ENCODE data around the gene SAMD14. TPM values are rescaled to one million over a fixed set of nuclear protein-coding genes. Genes with fewer than 3 reads are reported as not detected.

Gene SAMD14
- total RNA-seq, 1 donor: 2.5 TPM

GRCh38 chr17:50072925-50073324 lies 57.0 kb downstream of the SAMD14 start:
- Histone ChIP-seq H3K36me3 (ENCODE audit: insufficient read depth, low read length) (peaks cover 89% of the 10 kb centered on the region), H2AFZ (ENCODE audit: low read length) (no peak overlapping the region), H3K27ac (ENCODE audit: low read depth, low read length) (no peak overlapping the region), H3K79me2 (ENCODE audit: insufficient read depth, low read length) (peaks cover 93% of the 10 kb centered on the region), H3K4me1 (ENCODE audit: insufficient read depth, low read length) (no peaks in the 10 kb centered on the region), H3K4me3 (ENCODE audit: insufficient read depth, low read length) (no peak overlapping the region), H3K4me2 (ENCODE audit: insufficient read depth, low read length) (no peak overlapping the region), H3K27me3 (ENCODE audit: insufficient read depth, low read length) (no peaks in the 10 kb centered on the region), H4K20me1 (ENCODE audit: insufficient read depth, low read length) (peaks cover 15% of the 10 kb centered on the region), H3K9me3 (ENCODE audit: low read depth, low read length) (no peaks in the 10 kb centered on the region)
- no peak for TF ChIP-seq CTCF (IDR thresholded peaks at IDR 0.05; ENCODE audit: extremely low read depth, low read depth, low read length)
- no peak for DNase-seq (ENCODE audit: insufficient read length, low spot score, missing footprints)

GRCh38 chr17:50072130-50072529 lies 57.8 kb downstream of the SAMD14 start:
- H3K4me1 ChIP-seq (ENCODE audit: insufficient read depth, low read length): no peaks in the 10 kb centered on the region
- no peaks in the 10 kb centered on the region for H3K27me3 ChIP-seq (ENCODE audit: insufficient read depth, low read length)
- peak; percentile 22 for DNase-seq (ENCODE audit: insufficient read length, low spot score, missing footprints)
- TF ChIP-seq CTCF (IDR thresholded peaks at IDR 0.05; ENCODE audit: extremely low read depth, low read depth, low read length): no peak
- H3K27ac ChIP-seq (ENCODE audit: low read depth, low read length): no peak overlapping the region
- peaks cover 8% of the 10 kb centered on the region for H4K20me1 ChIP-seq (ENCODE audit: insufficient read depth, low read length)
- peaks cover 93% of the 10 kb centered on the region for H3K79me2 ChIP-seq (ENCODE audit: insufficient read depth, low read length)
- H3K4me2 ChIP-seq (ENCODE audit: insufficient read depth, low read length): no peak overlapping the region
- H3K36me3 ChIP-seq (ENCODE audit: insufficient read depth, low read length): peaks cover 89% of the 10 kb centered on the region
- no peaks in the 10 kb centered on the region for H3K9me3 ChIP-seq (ENCODE audit: low read depth, low read length)
- no peak overlapping the region for H2AFZ ChIP-seq (ENCODE audit: low read length)
- no peak overlapping the region for H3K4me3 ChIP-seq (ENCODE audit: insufficient read depth, low read length)

GRCh38 chr17:50071692-50072091 lies 58.3 kb downstream of the SAMD14 start:
- no peak overlapping the region for H3K4me3 ChIP-seq (ENCODE audit: insufficient read depth, low read length)
- H3K4me1 ChIP-seq (ENCODE audit: insufficient read depth, low read length): peaks cover 1% of the 10 kb centered on the region
- no peak overlapping the region for H3K4me2 ChIP-seq (ENCODE audit: insufficient read depth, low read length)
- H4K20me1 ChIP-seq (ENCODE audit: insufficient read depth, low read length): peaks cover 7% of the 10 kb centered on the region
- peaks cover 87% of the 10 kb centered on the region for H3K36me3 ChIP-seq (ENCODE audit: insufficient read depth, low read length)
- H3K79me2 ChIP-seq (ENCODE audit: insufficient read depth, low read length): peaks cover 93% of the 10 kb centered on the region
- H3K9me3 ChIP-seq (ENCODE audit: low read depth, low read length): no peaks in the 10 kb centered on the region
- no peaks in the 10 kb centered on the region for H3K27me3 ChIP-seq (ENCODE audit: insufficient read depth, low read length)
- H3K27ac ChIP-seq (ENCODE audit: low read depth, low read length): no peak overlapping the region
- no peak overlapping the region for H2AFZ ChIP-seq (ENCODE audit: low read length)
- TF ChIP-seq CTCF (IDR thresholded peaks at IDR 0.05; ENCODE audit: extremely low read depth, low read depth, low read length): no peak
- DNase-seq (ENCODE audit: insufficient read length, low spot score, missing footprints): peak; percentile 19

GRCh38 chr17:50070908-50071680 lies 58.9 kb downstream of the SAMD14 start:
- Histone ChIP-seq H3K9me3 (ENCODE audit: low read depth, low read length) (no peaks in the 10 kb centered on the region), H3K27ac (ENCODE audit: low read depth, low read length) (no peak overlapping the region), H3K79me2 (ENCODE audit: insufficient read depth, low read length) (peaks cover 93% of the 10 kb centered on the region), H4K20me1 (ENCODE audit: insufficient read depth, low read length) (peaks cover 7% of the 10 kb centered on the region), H3K36me3 (ENCODE audit: insufficient read depth, low read length) (peaks cover 88% of the 10 kb centered on the region), H3K4me1 (ENCODE audit: insufficient read depth, low read length) (peaks cover 7% of the 10 kb centered on the region), H3K4me3 (ENCODE audit: insufficient read depth, low read length) (no peak overlapping the region), H2AFZ (ENCODE audit: low read length) (no peak overlapping the region), H3K27me3 (ENCODE audit: insufficient read depth, low read length) (no peaks in the 10 kb centered on the region), H3K4me2 (ENCODE audit: insufficient read depth, low read length) (no peak overlapping the region)
- DNase-seq (ENCODE audit: insufficient read length, low spot score, missing footprints): no peak
- no peak for TF ChIP-seq CTCF (IDR thresholded peaks at IDR 0.05; ENCODE audit: extremely low read depth, low read depth, low read length)
